Right renal cortex interstitium (tissue), 3 donors: ENCODE data around the gene RGPD3. TPM values are rescaled to one million over a fixed set of nuclear protein-coding genes. Genes with fewer than 3 reads are reported as not detected.
"Not testable (repeated sequence)": the region's sequence is repeated elsewhere in the genome, so short reads cannot be mapped to it uniquely, and the experiment has no call there.

Experiments
- DNase-seq, 3 donors: peaks; one replicate each; pipeline ENCODE4 v3.0.0-alpha.2; 2013; ENCODE audit warnings: low read depth in 3 of 3, low spot score in 2 of 3
- polyA plus RNA-seq, 3 donors: library from polyadenylated mRNA; unstranded; fragments of 120-200 nt; gene quantifications; one replicate each; pipeline ENCODE4 v1.2.1, GENCODE V29; 2013; ENCODE audit not compliant: insufficient read length in 3 of 3

RGPD3 gene
- under 1 TPM; 0.33 to 0.43 (median 0.35) TPM for polyA plus RNA-seq

DNA sequence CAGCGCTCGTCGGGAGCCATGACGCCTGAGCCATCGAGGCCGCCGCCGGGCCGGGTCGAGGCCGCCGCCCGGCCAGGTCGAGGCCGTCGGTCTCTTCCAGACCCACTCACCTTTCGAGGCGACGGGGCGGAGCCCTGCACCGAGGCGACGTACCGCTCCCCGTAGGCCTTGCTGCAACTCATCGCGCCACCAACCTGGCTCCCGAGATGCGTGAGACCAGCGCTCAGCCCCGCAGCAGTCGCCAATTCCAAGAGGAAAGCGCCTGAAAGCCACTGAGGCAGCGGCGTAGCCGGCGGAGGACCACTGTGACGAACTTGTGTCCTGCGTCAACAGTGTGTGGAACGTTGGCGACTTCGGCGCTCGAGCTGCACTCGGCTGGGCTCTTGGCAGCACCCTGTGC is at the start of gene RGPD3:
Gene RGPD3 (minus strand): TSS at position 307 of the 400 bp plus-strand sequence. CDS start 125 bp downstream, at position 182.
- DNase-seq, result not testable (repeated sequence)

DNA sequence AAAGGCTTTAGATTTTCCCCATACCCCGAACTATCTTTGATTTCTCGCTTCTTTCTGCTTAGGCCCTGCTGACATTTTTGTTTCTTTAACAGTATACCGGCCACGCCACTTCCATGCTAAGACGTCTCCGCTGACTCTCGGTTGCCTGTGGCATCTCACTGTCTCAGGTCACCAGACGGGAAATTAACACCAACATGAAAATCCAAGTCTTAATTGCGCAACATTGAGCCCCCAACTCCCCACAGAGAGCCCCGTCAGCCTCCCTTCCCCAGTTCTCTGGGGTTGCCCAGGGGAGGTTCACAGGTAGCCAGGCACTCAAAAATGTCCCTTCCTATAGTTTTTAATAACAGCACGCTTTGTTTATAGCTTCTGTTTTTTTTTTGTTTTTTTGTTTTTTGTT is 49.1 kb upstream of the RGPD3 start:
- DNase-seq, result no peak

DNA sequence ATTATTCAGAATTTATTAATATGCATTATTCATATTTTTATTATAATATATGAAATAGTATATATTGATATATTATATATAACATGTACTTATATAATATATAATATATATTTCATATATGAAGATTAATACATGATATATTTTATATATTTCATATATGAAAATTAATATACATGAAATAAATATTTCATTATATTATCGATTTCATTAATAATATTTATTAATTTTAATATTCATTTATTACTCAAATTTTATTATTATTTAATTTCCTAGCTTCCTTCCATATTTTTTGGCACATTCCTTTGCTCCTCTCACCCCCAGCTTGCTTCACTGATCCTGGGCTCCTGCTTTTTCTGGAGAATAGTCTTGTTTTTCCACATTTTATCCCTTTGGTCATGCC is 48.7 kb upstream of the RGPD3 start:
- DNase-seq, result no peak

DNA sequence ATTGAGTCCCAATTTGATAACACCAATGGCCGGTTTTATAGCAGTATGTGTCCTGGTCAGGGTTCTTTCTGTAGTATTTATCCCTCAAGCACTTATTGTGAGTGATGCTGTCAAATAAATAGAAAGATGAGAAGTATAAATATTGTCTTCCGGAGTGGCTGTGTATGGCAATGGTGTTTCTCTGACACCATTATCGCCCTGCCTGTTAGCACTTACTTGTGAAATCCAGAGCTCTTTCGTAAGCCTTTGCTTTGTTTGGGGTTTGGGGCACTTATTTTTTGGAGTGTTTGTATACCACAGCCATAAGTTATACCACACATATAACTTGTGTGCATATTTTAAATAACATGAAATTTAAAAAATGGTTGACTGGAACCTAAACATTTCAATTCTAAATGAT is 48.2 kb upstream of the RGPD3 start:
- DNase-seq, result no peak

DNA sequence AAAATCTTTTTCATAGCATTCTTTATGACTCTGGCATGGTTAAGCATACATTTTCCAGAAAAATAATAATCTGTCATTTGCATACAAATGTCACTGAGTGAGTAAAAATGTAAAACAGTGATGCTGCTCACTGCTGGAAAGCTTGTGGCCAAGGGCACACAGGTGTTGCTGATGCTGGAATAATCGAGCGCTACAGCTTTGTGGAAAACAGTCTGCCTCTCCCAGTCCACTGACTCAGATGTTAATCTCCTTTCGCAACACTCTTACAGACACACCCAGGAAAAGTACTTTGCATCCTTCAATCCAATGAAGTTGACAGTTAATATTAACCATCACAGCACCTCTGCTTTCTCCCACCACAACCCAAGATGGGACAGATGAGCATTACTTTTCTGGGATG is 46.6 kb upstream of the RGPD3 start:
- not testable (repeated sequence) for DNase-seq

DNA sequence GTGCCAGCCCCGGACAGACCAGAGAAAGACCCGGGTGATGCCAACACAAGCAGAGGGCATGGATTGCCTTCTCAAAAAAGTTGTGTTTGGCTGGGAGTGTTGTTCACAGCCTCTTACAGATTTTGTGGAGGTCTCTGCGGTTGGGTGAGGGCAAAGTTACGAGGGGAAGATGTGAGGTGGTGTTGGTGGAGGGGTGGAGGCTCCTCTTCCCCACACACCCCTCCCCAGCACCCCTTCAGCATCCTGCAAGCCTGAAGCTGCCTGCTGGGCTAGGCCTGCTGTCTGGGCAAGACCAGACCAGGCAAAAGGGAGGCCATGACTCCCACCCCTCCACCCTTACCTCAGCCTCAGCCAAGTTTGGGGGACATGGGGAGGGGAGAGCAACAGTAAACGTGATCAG is 45.2 kb upstream of the RGPD3 start:
- not testable (repeated sequence) for DNase-seq

DNA sequence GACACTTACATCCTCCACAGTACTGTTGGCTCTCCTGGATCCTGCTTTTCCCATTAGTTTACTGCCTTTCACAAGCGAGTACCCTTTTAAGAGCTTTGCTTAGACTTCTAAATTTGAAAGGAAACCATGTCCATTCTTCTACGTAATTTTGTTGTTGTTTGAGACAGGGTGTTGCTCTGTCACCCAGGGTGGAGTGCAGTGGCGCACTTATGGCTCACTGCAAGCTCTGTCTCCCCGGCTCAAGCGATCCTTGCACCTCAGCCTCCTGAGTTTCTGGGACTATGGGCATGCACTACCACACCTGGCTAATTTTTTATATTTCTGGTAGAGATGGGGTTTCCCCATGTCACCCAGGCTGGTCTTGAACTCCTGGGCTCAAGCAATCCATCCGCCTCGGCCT is 43.7 kb upstream of the RGPD3 start:
- DNase-seq, result not testable (repeated sequence)

DNA sequence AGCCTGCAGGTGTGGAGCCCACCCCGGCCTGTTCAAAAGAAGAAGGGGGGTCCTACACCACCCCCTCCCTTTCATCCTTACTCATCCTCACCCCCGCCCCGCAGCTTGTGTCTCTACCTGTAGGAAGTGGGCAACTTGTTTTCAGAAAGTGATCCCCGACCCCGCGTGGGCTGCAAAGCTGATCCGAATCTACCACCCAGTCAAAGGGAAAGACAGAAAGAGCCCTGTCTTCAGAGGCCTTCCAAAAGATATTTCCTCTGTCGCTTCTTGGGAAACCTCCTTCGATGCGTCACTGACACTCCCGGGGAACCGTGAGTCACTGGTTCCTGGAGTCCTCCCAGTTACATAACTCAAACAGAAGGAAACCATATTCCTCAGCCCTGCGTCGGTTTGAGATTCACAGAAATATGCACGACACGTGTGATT is 43.3 kb upstream of the RGPD3 start:
- DNase-seq, result not testable (repeated sequence)

DNA sequence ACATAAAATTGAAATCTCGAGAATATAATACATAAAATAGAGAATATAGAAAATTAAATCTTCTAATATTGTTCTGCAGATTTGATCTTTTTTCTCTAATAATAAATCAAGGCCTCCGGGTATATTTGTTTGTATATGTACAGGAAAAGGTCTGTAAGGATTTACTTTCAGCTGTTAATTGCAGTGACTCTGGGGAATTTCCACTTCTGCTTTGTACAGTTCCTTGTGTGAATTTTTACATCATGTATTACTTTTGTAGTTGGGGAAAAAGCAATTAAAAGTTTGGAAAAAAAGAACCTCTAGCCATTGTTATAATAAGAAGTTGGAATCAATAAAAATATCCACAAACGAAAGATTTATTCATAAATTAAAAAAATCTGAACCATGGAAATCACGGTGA is 42.6 kb upstream of the RGPD3 start:
- DNase-seq, result not testable (repeated sequence)

DNA sequence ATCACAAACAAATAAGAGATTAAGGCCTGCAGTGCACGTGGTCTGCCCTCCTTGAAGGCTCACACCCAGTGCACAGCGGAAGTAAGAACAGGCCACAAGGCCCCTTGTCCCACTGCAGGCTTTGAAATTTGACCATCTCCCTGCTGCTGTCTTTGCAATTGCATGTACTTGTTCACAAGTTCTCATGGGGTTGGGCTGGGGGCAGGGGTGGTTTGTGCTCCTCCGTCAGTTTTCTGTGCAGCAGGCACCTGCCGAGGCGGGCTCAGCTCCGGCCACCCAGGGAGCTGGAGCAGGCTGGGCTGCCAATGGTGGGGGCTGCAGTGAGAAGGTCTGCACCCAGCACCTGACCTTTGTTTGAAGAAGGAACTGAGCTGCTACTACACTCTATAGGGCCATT is 41.2 kb upstream of the RGPD3 start:
- DNase-seq, result not testable (repeated sequence)

DNA sequence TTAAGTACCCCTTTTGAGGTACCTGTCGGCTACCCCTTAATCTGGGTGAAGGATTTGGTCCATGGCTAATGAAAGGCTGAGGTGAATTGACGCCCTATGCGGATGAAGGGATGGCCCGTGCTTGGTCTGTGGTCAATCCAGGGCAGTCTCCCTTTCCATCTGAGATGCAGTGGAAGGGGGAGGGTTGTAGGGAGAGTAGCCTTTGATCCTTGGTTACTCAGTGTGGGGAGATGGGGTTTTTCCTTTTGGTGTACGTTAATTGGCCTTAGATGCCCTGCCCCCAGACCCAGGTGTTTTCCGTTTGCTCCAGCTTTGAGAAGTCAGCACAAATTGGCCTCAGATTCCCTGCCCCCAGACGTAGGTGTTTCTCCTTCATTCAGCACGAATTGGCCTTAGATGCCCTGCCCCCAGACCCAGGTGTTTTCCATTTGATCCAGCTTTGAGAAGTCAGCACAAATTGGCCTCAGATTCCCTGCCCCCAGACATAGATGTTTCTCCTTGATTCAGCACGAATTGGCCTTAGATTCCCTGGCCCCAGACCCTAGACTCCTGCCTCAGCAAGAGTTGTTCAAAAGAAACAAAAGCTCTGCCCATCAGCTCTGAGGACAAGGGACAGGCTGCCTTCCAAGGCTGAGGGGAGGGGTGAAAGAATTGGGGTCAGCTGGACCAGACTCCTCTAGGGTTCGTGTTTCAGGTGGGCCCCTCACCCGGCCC is 40.6 kb upstream of the RGPD3 start:
- not testable (repeated sequence) for DNase-seq

DNA sequence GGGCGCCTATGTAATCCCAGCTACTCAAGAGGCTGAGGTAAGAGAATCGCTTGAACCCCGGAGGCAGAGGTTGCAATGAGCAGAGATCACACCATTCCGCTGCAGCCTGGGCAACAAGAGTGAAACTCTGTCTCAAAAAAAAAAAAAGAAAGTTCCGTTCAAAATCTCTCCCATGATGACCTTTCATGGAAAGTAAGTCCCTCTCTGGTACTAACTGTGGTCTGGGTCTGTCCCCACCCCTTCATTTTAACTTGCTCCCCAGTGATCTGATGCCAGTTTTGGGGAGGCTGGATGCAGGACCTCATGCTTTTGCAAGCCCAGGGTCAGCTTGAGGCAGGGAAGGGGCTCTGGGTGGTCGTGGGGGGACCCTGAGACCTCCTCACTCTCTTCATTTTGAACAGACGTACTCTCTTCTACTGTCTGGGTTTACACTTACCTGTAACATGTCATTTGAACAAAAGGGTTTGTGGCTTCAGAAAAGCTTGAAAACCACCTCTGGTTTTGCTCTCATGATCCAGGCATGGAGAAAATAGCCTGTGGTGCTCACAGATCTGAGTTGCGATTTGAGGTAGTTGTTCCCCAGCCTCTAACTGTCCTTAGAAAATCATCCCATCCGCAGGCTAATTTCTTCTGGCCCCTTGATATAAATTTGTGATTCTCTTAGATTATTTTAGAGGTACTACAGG is 37.9 kb upstream of the RGPD3 start:
- DNase-seq, result not testable (repeated sequence)

DNA sequence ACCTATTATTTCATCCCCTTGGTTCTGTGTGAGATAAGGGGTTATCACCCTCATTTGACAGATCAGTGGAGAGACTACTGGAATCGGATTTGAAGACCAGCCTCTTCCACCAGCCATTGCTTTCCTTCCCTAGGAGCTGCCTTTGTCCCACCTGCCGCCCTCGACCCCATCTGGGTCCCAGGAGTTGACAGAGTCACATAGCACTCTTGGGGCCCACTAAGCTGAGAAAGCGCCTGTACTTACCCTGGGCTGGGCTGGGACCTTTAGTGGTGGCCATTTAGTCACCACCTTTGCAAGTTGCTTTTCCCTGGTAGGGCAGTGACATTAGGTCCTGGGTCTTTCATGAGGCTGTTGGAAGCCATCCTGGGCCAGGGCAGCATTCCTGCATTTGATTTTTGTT is 36.6 kb upstream of the RGPD3 start:
- DNase-seq, result not testable (repeated sequence)

DNA sequence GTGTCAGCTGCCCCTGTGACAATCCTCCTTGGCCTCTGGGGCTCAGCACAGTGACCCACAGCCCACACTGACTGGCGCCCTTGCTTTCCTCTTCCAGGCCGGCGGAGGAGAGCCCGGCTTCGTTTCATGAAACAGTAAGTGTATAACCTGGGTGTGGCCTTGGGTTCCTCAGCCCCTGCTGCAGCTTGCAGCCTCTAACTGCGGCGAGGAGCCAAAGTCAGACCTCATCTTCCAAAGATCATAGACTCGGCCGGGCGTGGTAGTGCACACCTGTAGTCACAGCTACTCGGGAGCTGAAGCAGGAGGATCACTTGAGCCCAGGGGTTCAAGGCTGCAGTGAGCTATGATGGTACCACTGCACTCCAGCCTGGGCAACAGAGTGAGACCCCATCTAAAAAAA is 36.0 kb upstream of the RGPD3 start:
- not testable (repeated sequence) for DNase-seq

DNA sequence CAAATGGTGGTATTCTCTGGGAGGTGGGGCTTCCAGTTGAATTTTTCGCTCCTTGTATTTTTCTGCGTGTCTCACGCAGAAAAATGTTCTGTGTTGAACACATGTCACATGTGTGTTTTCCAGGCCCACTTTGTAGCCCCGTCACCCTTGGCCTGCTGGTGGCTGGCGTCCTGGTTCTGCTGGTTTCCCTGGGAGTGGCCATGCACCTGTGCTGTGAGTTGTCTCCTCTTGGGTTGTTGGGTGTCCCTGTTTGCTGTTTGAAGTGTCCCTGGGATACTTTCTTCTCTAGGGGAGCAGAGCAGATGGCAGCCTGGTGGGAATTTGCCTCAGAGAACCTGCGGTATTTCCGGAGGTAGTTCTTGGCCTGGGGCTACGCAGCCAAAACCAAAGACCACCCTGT is 34.1 kb upstream of the RGPD3 start:
- not testable (repeated sequence) for DNase-seq

DNA sequence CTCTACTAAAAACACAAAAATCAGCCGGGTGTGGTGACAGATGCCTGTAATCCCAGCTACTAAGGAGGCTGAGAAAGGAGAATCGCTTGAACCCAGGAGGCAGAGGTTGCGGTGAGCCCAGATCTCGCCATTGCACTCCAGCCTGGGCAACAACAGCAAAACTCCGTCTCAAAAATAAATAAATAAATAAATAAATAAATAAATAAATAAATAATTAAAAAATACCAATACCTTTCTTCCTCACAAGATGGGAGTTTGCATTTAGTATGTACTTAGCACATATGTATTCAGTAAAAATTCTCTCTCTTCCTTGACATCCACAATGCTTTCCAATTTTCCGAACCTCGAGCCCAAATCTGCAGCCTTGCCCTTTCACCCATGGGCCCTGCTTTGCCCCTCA is 32.1 kb upstream of the RGPD3 start:
- DNase-seq, result not testable (repeated sequence)

DNA sequence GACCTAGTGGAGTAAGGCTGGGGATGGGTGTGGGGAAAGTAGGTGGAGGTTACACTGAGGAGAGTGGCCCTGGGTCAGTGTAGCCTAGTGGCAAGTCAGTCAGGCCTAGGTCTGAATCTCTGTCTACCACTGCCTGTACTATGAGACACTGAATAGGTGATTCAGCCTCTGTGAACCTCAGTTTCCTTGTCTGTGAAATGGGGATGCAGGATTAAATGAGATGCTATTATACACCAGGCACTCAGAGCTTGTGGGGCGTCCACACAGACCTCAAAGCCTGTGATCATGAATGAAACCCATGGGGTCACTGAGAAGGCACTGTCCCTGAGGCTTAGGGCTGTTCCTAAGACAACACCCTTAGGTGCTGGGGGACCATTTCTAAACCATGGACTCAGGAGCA is 30.3 kb upstream of the RGPD3 start:
- DNase-seq, result not testable (repeated sequence)

DNA sequence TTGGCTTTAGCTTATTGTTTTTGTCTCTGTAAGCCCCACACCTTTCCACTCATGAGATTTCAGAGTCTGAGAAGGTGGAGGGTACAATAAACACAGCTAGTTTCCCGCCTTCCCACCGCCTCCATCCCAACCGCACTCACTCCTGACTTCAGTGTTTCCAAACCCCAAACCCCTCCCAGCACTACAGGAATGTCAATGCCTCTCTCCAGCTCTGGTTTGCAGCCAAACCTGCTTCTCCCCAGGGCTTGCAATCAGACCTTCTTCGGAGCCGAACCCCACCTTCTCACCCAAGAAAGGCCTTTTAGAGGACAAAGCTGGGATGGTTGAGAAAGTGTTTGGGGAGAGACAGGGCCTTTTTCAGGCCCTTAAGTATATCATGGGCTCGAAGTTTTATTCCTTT is 24.7 kb upstream of the RGPD3 start:
- DNase-seq, result peak in 1 of 3 donors; percentile 10

DNA sequence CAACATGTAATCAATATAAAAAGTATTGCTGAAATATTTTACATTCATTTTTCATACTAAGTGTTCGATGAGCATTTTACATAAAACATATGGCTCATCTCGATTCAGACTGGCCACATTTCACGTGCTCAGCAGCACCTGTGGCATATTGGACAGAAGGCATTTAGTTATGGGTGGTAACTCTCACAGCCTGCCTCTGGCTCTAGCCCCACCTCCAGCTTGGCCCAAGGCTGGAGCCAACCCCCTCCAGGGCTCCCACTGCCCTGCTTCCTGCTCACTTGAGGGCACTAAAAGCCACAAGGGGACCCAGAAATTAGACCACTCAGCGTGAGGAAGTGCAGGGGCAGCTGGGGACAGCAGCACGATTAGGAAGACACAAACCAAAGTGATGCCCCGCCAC is 24.2 kb upstream of the RGPD3 start:
- DNase-seq, result not testable (repeated sequence)

DNA sequence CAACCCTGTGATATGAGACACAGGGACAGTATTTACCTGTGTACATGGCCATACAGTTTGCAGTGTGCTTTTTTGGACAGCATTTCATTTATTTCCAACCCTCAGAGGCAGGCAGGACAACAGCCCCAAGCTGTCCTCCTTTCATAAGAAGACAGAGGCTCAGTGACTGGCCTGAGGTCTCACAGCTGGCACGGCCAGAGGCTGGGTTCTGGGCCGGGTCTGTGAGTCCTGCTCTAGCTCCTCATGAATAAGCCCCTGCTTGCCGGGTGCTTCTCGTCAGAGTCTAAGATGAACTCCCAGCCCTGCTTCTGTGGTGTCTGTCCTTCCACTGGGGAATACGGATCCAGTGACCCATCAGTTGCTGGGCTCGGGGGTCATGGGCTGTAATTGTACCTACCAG is 21.5 kb upstream of the RGPD3 start:
- not testable (repeated sequence) for DNase-seq

DNA sequence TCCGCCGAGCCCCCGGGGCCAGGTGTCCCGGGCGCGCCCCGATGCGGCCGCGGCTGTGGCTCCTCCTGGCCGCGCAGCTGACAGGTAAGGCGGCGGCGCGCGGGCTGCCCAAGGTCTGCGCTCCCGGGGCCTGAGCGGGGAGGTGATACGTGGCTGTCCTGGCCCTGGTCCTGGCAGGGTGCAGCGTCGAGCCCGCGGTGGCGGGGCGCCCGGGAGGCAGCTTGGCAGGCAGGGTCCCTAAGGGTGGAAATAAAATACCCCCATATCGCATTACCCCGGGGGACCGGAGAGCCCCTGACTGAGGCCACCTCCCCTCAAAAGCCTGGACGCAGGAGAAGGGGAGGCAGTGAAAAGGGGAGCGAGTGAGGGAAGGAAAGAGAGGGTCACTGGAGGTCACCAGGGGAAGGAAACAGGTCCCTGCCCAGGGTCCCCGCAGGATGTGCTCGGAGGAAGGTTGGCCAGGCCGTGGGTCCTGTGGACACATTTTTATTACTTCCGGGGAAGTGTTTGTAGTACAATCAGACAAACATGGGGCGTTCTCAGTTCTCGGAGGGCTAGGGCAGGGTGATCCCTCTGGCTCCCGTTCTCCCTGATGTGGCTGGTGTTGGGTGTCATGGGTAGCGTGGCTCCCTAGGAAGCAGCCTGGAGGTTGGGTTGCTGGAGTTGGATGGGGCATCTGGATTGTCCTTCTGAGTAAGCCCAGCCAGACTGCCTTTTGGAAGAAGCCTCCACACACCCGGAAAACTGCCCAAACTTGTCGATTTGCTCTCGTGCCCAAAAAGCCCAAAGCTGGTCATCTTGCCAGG is 19.4 kb upstream of the RGPD3 start:
- DNase-seq, result not testable (repeated sequence)
